K562 (cell line): Measurements from ENCODE around the gene BBLN. TPM values are rescaled to one million over a fixed set of nuclear protein-coding genes. Genes with fewer than 3 reads are reported as not detected.
A peak's percentile ranks its signal among the peaks of the same experiment; 100 is the strongest.

Experiments
- BHLHE40 ChIP-seq: IDR thresholded peaks from 2 replicates; pipeline ENCODE4 v1.6.1; 2011; ENCODE audit warnings: low read length, improper control_type of control experiment
- CREB1 ChIP-seq, 2 experiments: sonication (generic) in 1 of 2; formaldehyde crosslinking in 1 of 2; IDR thresholded peaks; 2 replicates each; pipeline versions ENCODE4 v1.6.1 to v1.8.0; 2012 to 2022; ENCODE audit warnings: inconsistent platforms in 1 of 2, mild to moderate bottlenecking in 1 of 2, missing genetic modification reagents in 1 of 2, moderate library complexity in 1 of 2
- GABPB1 ChIP-seq: sonication (generic); formaldehyde crosslinking; IDR thresholded peaks from 2 replicates; pipeline ENCODE4 v1.8.0; 2022; ENCODE audit warnings: mild to moderate bottlenecking, missing genetic modification reagents
- HBP1 ChIP-seq: fragments of 450-650 bp; formaldehyde crosslinking; IDR thresholded peaks from 2 replicates; pipeline ENCODE4 v1.4.0; 2022; ENCODE audit warnings: missing genetic modification characterization
- HNRNPK ChIP-seq: fragments of 200-400 bp; formaldehyde crosslinking; IDR thresholded peaks from one replicate; pipeline ENCODE4 v1.6.1; 2018; ENCODE audit warnings: mild to moderate bottlenecking, low read depth, low read length; ENCODE audit not compliant: poor library complexity, severe bottlenecking
- IRF2 ChIP-seq: sonication (generic); formaldehyde crosslinking; IDR thresholded peaks from 2 replicates; pipeline ENCODE4 v1.8.1; 2022; ENCODE audit warnings: mild to moderate bottlenecking, missing genetic modification reagents
- LARP7 ChIP-seq: fragments of 450-650 bp; IDR thresholded peaks from 2 replicates; pipeline ENCODE4 v1.6.1; 2016
- MAX ChIP-seq: sonication (generic); formaldehyde crosslinking; IDR thresholded peaks from 2 replicates; pipeline ENCODE4 v1.9.0; 2022; ENCODE audit warnings: mild to moderate bottlenecking, missing genetic modification reagents
- MEF2A ChIP-seq: IDR thresholded peaks from 2 replicates; pipeline ENCODE4 v1.6.1; 2011; ENCODE audit warnings: low read depth, mild to moderate bottlenecking, low read length, moderate library complexity; ENCODE audit not compliant: control insufficient read depth
- NFATC3 ChIP-seq: fragments of 450-650 bp; IDR thresholded peaks from 2 replicates; pipeline ENCODE4 v1.6.1; 2017; ENCODE audit warnings: mild to moderate bottlenecking
- PATZ1 ChIP-seq: fragments of 250-450 bp; sonication (Bioruptor Pico); IDR thresholded peaks from 2 replicates; pipeline ENCODE4 v1.5.0; 2020; ENCODE audit warnings: mild to moderate bottlenecking, borderline replicate concordance
- RBM39 ChIP-seq: fragments of 200-400 bp; formaldehyde crosslinking; optimal IDR thresholded peaks from 2 replicates; pipeline ENCODE3; 2018; ENCODE audit warnings: low read depth, low read length
- RNF2 ChIP-seq: sonication (generic); IDR thresholded peaks from 2 replicates; pipeline ENCODE4 v1.6.1; 2016
- SMAD3 ChIP-seq: fragments of 450-650 bp; formaldehyde crosslinking; conservative IDR thresholded peaks from 2 replicates; pipeline ENCODE4 v1.4.0; 2020; ENCODE audit warnings: mild to moderate bottlenecking
- TSHZ1 ChIP-seq: fragments of 250-450 bp; sonication (Bioruptor Pico); IDR thresholded peaks from 2 replicates; pipeline ENCODE4 v1.4.0; 2020; ENCODE audit warnings: mild to moderate bottlenecking, moderate library complexity
- ZFP1 ChIP-seq: fragments of 450-650 bp; formaldehyde crosslinking; IDR thresholded peaks from 2 replicates; pipeline ENCODE4 v1.4.0; 2020; ENCODE audit warnings: mild to moderate bottlenecking, mixed read lengths
- ZNF175 ChIP-seq: fragments of 200-800 bp; sonication (Bioruptor generic); IDR thresholded peaks from 2 replicates; pipeline ENCODE4 v1.6.1; 2016; ENCODE audit warnings: low read depth, mild to moderate bottlenecking, missing genetic modification characterization, missing compliant biosample characterization
- polyA plus RNA-seq, 8 experiments: library from polyadenylated mRNA; depleted of rRNA in 4 of 8; stranded (reverse) in 5 of 8; unstranded in 3 of 8; fragments of >200 nt; fragmentation: Nextera tagmentation in 2 of 8; fragmentation: Illumina TruSeq in 1 of 8; extraction: Ambion mirVana in 2 of 8; extraction: Trizol in 1 of 8; gene quantifications; 2 replicates each; pipeline versions ENCODE4 v1.2.1 to v1.2.3, GENCODE V29; 2011 to 2014; ENCODE audit warnings: inconsistent platforms in 1 of 8, missing spikeins in 1 of 8
- total RNA-seq, 7 experiments: library from RNA; depleted of rRNA in 6 of 7; stranded (reverse); fragments of >200 nt in 6 of 7; fragmentation: Illumina TruSeq in 2 of 7; extraction: Trizol in 2 of 7; gene quantifications; 2 replicates each; pipeline versions ENCODE4 v1.2.1 to v1.2.3, GENCODE V29; 2011 to 2021; ENCODE audit warnings: low replicate concordance in 1 of 7

The BBLN gene
- total and polyA plus RNA-seq, 9 of the 15 experiments (the other 6 are each of a cell fraction or from before 2014, with no cell fraction given), result 4.2 to 331 (median 87.1) TPM

- no peak for TF ChIP-seq MEF2A
- no peak for TF ChIP-seq HBP1 (CRISPR knock-in tag)
- TF ChIP-seq RNF2, result no peak
- no peak for TF ChIP-seq PATZ1 (CRISPR knock-in tag)
- 0 out of 2 replicates have a peak, but pooled peaks have one; percentile 48 for TF ChIP-seq MAX (CRISPR knock-in tag)
- TF ChIP-seq CREB1 (IDR thresholded peaks at IDR 0.05), result peak; percentile 30; the same call in 1 of the 2 replicates
- peak; percentile 82 for TF ChIP-seq CREB1 (CRISPR knock-in tag; IDR thresholded peaks at IDR 0.05)
- no peak for TF ChIP-seq IRF2 (CRISPR knock-in tag)
- peak; percentile 81 for TF ChIP-seq RBM39
- peak; percentile 69; the same call in 1 of the 2 replicates for TF ChIP-seq GABPB1 (CRISPR knock-in tag)
- no peak for TF ChIP-seq TSHZ1 (CRISPR knock-in tag)
- no peak for TF ChIP-seq HNRNPK
- no peak for TF ChIP-seq ZFP1 (CRISPR knock-in tag)
- TF ChIP-seq LARP7, result no peak
- no peak for TF ChIP-seq NFATC3
- no peak for TF ChIP-seq SMAD3 (CRISPR knock-in tag)
- TF ChIP-seq ZNF175 (CRISPR knock-in tag), result no peak
- TF ChIP-seq BHLHE40, result peak; percentile 49; the same call in 1 of the 2 replicates
Measured at GRCh38 chr9:128117613-128118471, 42.2 kb upstream of the BBLN start (continued).
